ENCODE data around the gene PAPOLA.

The PAPOLA gene

DNA sequence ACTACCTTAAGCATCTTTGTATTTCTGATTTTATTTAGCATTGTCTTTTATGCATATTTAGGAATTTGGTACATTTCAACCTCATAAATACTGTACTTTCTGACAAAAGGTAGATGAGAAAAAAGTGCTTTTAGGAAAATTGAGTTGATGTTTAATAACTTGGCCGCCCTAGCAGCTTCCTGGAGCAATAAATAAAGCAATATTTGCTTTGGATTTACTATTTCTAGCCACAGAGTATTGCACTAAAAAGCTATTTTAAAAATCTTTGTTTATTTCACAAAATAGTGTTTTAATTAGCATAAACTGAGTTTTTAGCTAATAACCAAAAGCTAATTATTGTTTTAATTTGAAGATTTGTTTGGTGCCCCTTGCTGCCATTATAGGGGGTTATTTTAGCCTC lies 9.5 kb downstream of the PAPOLA start:
- Histone ChIP-seq H3K4me3 (ENCODE audit: low read length, poor library complexity, severe bottlenecking) (no peak overlapping the region), H3K9me2 (replicated peaks; ENCODE audit: low read depth, low read length) (no peaks in the 10 kb centered on the region), H2AFZ (ENCODE audit: low read length) (no peak overlapping the region), H3K9ac (ENCODE audit: low read depth, low read length, poor library complexity, severe bottlenecking) (no peak overlapping the region), H4K20me1 (ENCODE audit: insufficient read depth, low read length, poor library complexity, severe bottlenecking) (peaks cover 98% of the 10 kb centered on the region), H3K79me2 (ENCODE audit: insufficient read depth, low read length) (peaks cover 99% of the 10 kb centered on the region), H3K4me2 (ENCODE audit: low read depth, low read length, poor library complexity, severe bottlenecking) (peak overlapping the region; percentile 96), H3F3A (ENCODE audit: low read depth) (no peaks in the 10 kb centered on the region), H3K4me1 (ENCODE audit: insufficient read depth, low read length, poor library complexity, severe bottlenecking) (peaks cover 34% of the 10 kb centered on the region), H3K36me3 (ENCODE audit: insufficient read depth, low read length) (no peaks in the 10 kb centered on the region), H3K9me3 (ENCODE audit: insufficient read depth, low read depth, low read length) (no peaks in the 10 kb centered on the region), H3K27me3 (ENCODE audit: insufficient read depth, low read length, poor library complexity, severe bottlenecking) (no peaks in the 10 kb centered on the region)
- TF ChIP-seq, protein P1, sequence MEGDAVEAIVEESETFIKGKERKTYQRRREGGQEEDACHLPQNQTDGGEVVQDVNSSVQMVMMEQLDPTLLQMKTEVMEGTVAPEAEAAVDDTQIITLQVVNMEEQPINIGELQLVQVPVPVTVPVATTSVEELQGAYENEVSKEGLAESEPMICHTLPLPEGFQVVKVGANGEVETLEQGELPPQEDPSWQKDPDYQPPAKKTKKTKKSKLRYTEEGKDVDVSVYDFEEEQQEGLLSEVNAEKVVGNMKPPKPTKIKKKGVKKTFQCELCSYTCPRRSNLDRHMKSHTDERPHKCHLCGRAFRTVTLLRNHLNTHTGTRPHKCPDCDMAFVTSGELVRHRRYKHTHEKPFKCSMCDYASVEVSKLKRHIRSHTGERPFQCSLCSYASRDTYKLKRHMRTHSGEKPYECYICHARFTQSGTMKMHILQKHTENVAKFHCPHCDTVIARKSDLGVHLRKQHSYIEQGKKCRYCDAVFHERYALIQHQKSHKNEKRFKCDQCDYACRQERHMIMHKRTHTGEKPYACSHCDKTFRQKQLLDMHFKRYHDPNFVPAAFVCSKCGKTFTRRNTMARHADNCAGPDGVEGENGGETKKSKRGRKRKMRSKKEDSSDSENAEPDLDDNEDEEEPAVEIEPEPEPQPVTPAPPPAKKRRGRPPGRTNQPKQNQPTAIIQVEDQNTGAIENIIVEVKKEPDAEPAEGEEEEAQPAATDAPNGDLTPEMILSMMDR (conservative IDR thresholded peaks at IDR 0.05; ENCODE audit: low read length), result no peak
- no peak for TF ChIP-seq EZH2phosphoT487 (IDR thresholded peaks at IDR 0.05; ENCODE audit: borderline replicate concordance)

DNA sequence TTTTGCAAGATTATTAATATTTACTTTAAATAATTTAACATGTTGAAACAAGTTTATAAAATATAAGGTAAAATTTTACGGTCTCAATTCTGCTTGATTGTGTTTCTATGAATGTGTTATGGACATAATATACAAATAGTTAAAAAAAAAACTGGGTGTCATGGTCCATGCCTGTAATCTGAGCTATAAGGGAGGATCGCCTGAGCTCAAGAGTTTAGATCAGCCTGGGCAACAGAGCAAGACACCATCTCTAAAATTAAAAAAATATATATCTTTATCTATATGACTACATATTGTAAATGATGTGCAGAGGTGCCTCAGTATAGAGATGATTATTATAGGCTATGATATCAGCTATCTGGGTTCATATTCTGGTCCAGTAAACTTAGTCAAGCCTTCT lies 9.9 kb downstream of the PAPOLA start:
- H4K20me1 ChIP-seq (ENCODE audit: insufficient read depth, low read length, poor library complexity, severe bottlenecking), result peaks cover 98% of the 10 kb centered on the region
- H3K27me3 ChIP-seq (ENCODE audit: insufficient read depth, low read length, poor library complexity, severe bottlenecking), result no peaks in the 10 kb centered on the region
- no peak overlapping the region for H2AFZ ChIP-seq (ENCODE audit: low read length)
- H3K36me3 ChIP-seq (ENCODE audit: insufficient read depth, low read length), result no peaks in the 10 kb centered on the region
- H3K9me3 ChIP-seq (ENCODE audit: insufficient read depth, low read depth, low read length), result no peaks in the 10 kb centered on the region
- H3F3A ChIP-seq (ENCODE audit: low read depth), result no peaks in the 10 kb centered on the region
- peaks cover 99% of the 10 kb centered on the region for H3K79me2 ChIP-seq (ENCODE audit: insufficient read depth, low read length)
- TF ChIP-seq EZH2phosphoT487 (IDR thresholded peaks at IDR 0.05; ENCODE audit: borderline replicate concordance), result no peak
- TF ChIP-seq, protein P1 (conservative IDR thresholded peaks at IDR 0.05; ENCODE audit: low read length), result no peak
- no peak overlapping the region for H3K9ac ChIP-seq (ENCODE audit: low read depth, low read length, poor library complexity, severe bottlenecking)
- peak overlapping the region; percentile 1 for H3K4me3 ChIP-seq (ENCODE audit: low read length, poor library complexity, severe bottlenecking)
- peaks cover 32% of the 10 kb centered on the region for H3K4me1 ChIP-seq (ENCODE audit: insufficient read depth, low read length, poor library complexity, severe bottlenecking)
- no peaks in the 10 kb centered on the region for H3K9me2 ChIP-seq (replicated peaks; ENCODE audit: low read depth, low read length)
- H3K4me2 ChIP-seq (ENCODE audit: low read depth, low read length, poor library complexity, severe bottlenecking), result peak overlapping the region; percentile 11

DNA sequence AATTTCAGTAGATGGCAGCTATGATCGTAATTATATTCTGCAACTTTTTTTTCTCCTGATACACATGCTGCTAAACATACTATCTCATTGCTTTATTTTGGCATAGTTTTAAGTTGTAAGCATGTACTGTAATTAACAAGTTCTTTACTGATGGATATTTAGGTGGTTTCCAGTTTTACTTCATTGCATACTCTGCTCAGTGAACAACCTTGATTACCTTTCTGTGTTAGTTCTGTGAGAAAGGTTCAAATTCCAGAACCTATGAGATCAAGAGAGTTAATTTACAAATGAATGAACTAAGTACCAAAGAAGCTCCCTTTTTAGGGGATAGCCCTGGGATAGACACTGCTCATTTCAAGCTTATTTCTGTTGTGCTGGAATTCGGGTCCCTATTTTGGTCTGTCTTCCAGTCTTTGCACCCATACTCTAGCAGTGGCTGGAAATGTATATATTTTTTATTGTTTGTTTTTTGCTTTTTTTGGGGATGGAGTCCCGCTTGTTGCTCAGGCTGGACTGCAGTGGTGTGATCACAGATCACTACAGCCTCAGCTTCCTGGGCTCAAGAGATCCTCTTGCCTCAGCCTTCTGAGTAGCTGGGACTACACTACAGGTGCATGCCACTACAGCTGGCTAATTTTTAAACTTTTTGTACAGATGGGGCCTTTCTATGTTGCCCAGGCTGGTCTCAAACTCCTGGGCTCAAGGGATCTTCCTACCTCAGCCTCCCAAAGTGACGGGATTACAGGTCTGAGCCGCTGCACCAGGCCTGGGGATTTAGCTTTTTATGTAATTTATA lies 10.6 kb downstream of the PAPOLA start:
- Histone ChIP-seq H3K4me3 (ENCODE audit: low read length, poor library complexity, severe bottlenecking) (peak overlapping the region; percentile 1), H4K20me1 (ENCODE audit: insufficient read depth, low read length, poor library complexity, severe bottlenecking) (peaks cover 100% of the 10 kb centered on the region), H3K36me3 (ENCODE audit: insufficient read depth, low read length) (no peaks in the 10 kb centered on the region), H3K9ac (ENCODE audit: low read depth, low read length, poor library complexity, severe bottlenecking) (no peak overlapping the region), H3F3A (ENCODE audit: low read depth) (no peaks in the 10 kb centered on the region), H3K9me2 (replicated peaks; ENCODE audit: low read depth, low read length) (no peaks in the 10 kb centered on the region), H2AFZ (ENCODE audit: low read length) (no peak overlapping the region), H3K79me2 (ENCODE audit: insufficient read depth, low read length) (peaks cover 99% of the 10 kb centered on the region), H3K4me2 (ENCODE audit: low read depth, low read length, poor library complexity, severe bottlenecking) (peak overlapping the region; percentile 11), H3K27me3 (ENCODE audit: insufficient read depth, low read length, poor library complexity, severe bottlenecking) (no peaks in the 10 kb centered on the region), H3K4me1 (ENCODE audit: insufficient read depth, low read length, poor library complexity, severe bottlenecking) (peaks cover 35% of the 10 kb centered on the region), H3K9me3 (ENCODE audit: insufficient read depth, low read depth, low read length) (no peaks in the 10 kb centered on the region)
- no peak for TF ChIP-seq EZH2phosphoT487 (IDR thresholded peaks at IDR 0.05; ENCODE audit: borderline replicate concordance)
- TF ChIP-seq, protein P1 (conservative IDR thresholded peaks at IDR 0.05; ENCODE audit: low read length), result no peak
